NCI-H146 treated with DMSO at 0.1 percent for 48 hours (cell line): Measurements from ENCODE around the gene NCOA1.

Experiments used
- DNase-seq: peaks from one replicate; lab custom pipeline; 2025; ENCODE audit not compliant: unreplicated experiment; lab: John Stamatoyannopoulos, UW

Gene NCOA1

GRCh38 chr2:24816404-24816803 lies 325.4 kb downstream of the NCOA1 start:
- DNase-seq: no peak

- no peak for DNase-seq
Observed at GRCh38 chr2:24816884-24817283, 325.8 kb downstream of the NCOA1 start.

- DNase-seq: no peak
Observed at GRCh38 chr2:24818721-24819167, 327.7 kb downstream of the NCOA1 start.

- DNase-seq: no peak
Observed at GRCh38 chr2:24819442-24820174, 328.6 kb downstream of the NCOA1 start.

GRCh38 chr2:24820175-24820513 lies 329.1 kb downstream of the NCOA1 start:
- DNase-seq: no peak
